GM19351 (cell line): Measurements from ENCODE around the gene MPO.

Experiments used
- ATAC-seq: cut with Tn5 transposase; IDR thresholded peaks from one replicate; pipeline ENCODE4 v1.9.1; 2021; ENCODE audit warnings: mild to moderate bottlenecking, moderate library complexity; ENCODE audit not compliant: unreplicated experiment

The MPO gene

DNA sequence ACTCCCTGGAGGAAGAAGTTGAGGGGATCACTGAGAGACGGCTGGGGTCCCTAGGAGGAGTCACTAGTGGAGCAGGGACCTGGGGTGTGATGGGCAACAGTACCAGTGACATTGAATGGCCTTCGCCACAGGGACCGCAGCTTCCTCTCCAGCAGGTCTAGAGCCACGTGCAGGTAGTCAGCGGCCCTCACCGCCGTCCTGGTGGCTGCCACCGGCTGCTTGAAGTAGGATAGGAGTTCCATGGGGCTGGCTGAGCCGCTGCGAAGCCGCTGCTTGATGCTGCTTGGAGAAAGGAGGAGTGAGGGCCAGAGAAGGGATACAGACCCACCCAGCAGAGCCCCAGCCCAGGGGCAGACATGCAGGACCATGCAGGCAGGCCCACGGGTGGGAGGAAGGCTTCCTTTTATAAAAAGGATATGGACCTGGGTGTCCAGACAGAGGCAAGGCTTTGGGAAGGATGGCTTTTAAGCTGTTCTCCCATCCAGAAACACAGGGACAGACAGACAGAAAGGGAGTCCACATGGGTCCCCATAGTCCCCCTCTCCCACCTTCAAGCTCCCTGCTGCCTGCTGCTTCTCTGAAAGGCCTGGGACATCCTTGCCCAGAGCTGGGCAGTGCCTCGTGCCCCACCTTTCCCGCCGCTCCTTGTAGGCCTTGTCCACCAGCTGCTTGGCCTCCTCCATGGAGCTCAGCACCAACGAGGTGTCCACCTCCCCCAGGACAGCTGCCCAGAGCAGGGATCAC is 827 bp downstream of the MPO start:
- no peak for ATAC-seq

DNA sequence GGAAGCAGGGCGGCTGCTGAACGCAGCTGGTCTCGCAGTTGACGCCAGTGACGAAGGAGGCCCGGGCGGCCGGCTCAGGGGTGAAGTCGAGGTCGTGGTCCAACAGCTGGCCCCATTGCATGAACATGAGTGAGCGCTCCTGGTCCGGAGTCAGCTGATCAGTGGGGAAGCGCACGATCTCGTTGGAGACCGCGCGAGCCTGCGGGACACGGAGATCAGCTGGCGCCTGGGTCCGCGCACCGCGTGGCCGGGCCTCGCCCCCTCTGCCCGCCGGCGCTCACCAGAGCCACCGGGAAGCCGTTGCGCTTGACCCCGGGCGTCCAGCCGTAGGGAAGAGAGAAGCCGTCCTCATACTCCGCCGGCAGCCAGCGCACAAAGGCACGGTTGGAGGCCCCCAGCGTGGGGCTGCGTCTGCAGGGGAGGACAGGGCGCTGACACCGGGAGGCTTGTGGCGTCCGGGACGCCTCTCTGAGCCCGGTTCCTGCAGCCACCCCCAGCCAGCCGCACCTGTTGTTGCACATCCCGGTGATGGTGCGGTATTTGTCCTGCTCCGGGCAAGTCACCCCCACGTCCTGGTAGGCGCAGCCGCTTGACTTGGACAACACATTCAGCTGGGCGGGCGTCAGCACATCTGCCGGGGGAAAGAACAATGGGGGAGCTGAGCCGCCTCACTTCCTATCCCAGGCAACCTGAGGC is 1.6 kb downstream of the MPO start:
- ATAC-seq, result no peak

DNA sequence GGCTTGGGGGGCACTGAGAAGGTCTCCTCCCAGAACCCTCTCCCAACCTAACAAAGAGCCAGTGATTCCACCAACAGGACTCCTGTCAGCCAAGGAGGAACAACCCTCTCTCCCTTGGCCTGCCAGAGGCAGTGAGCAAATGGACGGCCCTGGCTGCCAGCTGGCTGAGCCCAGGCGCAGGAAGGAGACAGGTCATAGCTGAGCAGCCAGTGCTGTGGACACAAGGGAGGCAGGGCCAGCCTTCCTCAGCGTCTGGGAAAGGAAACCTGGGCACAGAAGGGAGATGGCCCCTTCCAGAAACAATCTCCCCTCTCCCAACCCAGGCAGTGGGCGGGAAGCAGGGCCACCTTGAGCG is 2.1 kb downstream of the MPO start:
- no peak for ATAC-seq

DNA sequence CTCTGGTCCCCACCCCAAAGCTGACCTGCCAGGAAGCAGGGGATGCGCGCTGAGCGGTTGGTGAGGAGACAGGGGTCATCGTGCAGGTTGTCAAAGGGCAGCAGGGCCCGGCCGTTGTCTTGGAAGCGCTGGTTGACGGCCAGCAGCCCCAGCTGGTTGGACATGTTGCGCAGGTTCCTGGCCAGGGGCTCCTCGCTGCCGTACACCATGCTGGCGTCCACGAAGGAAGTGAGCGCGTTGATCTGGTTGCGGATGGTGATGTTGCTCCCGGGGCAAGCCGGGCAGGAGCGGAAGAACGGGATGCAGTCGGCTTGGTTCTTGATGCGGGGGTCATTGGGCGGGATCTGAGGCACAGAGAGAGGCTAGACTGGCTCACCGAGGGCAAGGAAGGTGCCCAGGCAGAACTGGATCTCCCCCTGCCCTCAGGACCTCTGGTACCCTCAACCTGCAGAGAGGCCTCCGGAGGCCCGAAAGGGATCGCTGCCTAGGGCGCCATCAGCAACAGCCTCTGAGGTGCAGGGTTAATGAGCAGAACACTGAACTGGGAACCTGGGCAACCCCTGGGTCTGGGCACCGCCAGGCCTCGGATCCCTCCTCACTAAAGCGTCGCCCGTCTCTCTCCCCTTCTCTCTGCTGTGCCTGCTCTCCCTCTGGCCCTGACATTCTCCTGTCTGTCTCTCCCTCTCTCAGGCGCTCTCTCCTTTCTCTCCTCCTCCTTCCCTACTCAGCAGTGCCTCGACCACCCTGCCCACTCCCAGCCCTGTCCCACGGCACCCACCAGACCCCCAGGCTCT is 2.7 kb downstream of the MPO start:
- ATAC-seq, result no peak

DNA sequence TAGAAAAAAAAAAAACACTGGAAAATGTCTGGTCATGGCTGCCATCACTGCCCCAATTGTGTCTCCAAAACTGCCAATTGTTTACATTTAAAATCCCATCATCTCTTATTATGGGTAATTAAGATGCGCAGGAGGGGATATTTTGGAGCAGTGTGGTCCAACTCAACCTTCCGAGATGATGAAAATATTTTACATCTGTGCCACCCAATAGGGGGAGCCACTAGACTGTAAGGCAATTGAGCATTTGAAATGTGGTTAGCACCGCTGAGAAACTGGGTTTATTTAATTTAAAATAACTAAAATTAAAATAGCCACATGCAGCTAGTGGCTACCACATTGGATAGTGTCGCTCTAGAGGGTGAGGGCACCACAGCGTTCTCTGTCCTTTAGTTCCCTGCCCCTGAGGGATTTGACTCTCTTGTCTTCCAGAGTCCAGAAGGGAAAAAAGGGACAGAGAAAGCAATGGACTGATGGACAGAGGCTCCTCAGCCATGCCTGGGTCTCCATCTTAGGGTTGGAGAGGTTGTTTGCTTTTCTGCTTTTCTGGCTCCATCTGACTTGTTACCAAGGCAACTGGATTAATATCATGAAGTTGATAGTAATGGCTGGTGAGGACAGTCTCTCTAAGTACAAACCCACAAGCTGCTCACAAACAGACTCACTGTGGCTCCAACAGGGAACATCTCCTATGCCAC is 3.5 kb downstream of the MPO start:
- ATAC-seq, result no peak

DNA sequence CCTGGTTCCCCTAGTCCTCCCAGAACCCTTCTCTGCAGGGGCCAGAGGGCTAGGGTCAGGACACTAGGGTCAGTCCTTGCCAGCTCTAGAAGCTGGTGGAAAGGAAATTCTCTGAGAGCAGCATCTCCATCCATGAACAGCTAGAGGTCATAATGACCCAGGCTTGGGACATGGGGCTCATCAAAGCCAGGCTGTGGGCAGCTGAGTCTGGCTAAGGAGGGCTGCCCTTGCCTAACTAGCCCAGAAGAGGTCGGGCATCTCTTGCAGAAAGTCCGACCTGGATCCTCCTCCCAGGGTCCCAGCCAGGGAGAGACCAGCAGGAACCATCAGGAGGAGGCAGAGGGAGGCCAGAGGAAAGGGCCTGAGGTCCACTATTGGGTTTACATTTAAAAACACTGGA is 4.3 kb downstream of the MPO start:
- no peak for ATAC-seq

DNA sequence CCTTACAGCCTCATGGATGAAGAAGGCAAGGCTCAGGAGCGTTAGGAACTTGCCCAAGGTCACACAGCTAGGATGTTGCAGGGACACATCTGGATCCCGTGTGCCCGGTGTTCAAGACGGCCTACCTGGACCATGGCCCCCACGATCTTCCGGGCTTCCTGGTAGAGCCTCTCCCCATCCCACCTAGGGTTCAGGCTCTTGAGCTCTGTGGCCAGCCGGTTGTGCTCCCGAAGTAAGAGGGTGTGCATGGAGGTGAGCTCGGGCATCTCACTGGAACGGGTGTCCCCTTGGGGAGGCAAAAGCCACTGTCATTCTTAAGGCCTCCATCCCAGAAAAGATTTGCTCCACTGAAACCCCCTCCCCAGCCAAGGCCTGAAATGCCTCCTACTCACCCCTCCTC is 5.3 kb downstream of the MPO start:
- ATAC-seq, result no peak

DNA sequence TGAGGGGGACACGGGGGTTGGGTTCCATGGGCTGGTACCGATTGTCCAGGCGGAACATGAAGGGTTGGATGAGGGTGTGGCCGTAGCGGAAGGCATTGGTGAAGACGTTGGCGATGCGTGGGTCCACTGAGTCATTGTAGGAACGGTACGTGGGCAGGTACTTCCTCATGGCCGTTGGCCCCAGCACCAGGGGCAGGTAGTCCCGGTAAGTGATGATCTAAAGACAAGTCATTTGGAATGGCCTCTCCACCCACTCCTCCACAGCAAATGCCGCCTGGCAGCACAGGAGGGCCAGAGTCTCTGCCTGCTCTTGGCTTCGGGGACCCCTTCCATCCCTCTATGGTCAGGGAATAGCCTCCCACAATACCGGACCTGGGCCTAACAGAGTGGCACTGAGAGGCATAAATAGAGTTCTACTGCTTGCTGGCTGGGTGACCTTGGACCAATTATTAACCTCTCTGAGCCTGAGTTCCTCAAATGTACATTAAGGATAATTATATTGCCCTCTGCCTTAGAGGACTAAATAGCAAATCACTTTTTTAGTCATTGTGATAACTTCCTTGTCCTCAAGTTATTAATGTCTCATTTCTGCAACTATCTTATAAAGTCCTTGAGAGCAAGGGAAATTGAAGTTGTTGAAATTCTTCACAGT is 7.2 kb downstream of the MPO start:
- no peak for ATAC-seq

DNA sequence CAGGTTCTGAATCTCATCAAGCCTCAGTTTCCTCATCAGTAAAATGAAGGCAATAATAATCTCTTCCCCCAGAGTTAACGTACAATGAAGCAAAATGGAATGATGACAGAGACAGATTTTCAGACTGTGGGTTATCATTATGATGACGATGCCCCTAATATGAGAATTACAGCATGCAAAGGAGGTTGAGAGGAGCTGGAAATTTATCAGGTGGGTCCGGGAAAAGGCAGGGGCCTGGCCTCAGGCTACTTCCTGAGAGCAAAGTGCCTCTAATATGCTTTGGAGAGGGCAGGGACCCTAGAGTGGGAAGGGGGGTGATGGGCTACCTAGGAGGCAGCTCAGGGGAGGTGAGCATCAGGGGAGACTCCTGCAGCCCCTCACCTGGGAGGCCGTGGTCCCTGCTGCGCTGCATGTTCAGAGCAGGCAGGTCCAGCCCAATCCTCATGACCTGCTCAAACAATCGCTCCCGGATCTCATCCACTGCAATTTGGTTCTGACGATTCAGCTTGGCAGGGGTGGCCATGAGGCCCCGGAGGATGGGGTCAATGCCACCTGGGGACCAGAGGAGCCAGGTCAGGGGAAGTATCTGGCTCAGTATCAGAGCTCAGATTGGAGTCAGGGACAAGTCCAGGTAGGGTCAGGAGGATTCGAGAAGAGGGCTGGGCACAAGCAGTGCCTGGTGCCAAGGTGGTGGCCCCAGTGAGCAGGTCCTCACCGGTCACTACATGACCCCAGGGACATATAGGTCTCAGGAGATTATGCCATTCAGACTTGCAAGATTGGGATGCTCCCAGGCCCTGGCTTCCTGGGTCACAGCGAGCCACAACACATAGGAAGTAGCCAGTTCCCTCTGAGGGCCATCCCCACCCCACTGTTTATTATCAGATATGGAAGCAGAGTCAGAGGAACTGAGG is 8.1 kb downstream of the MPO start:
- no peak for ATAC-seq

DNA sequence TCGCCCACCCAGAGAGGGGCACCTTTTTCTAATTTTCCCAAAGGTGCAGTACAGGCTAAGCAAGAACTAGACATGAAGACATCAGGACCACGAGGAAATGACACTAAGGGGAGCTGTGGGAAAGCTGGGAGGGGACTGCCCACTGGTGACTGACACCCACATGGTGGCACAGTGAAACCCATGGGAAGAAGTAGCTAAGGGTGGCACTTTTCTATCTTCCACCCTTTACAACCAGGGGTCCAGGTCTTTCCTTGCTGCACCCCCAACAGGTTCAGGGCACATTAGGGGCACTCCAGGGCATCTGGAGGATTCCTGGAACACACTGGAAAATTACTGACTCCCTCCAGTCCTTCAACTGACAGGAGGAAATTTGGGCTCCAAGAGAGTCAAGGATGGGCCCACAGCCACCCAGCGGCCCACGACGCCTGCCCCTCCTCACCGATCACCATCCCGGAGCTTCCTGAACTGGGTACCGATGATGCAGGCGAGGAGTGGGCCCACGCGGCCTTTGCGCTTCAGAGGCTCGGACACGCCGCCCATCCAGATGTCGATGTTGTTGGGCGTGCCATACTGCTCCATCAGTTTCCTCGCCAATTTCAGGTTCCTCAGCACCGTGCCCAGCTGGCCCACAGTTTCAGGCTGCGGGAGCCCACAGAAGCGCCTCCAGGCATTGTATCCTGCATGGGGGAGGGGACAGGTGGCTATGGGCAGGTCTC is 9.4 kb downstream of the MPO start:
- no peak for ATAC-seq

DNA sequence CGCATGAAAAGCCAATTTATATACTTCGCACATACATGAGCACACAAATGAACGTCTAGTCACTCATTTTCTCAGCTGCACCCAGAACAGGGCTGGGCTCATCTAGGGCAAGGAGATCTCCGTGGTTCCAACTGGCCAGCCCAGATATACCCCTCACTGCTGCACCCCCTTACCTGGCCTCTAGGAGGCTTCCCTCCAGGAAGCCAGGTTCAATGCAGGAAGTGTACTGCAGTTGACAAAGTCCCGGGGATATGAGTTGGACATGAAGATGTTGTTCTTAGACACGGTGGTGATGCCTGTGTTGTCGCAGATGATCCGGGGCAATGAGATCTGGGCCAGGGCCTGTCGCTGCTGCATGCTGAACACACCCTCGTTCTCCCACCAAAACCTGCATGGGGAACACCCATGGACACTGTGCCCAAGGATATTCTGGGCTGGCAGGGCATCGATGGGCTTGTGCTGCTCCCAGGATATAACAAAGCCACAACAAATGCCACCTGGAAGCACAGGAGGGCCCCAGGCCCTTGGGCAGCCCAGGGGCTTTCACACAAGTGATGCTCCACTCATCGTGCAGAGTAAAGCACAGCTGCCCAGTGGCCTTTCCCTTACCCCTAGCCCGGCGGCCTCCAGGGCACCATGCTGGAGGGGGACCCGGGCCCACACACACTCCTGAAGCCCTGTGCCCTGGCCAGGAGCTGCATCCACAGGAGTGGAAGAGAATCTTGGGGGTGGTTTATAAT is 10.1 kb downstream of the MPO start:
- ATAC-seq, result no peak

DNA sequence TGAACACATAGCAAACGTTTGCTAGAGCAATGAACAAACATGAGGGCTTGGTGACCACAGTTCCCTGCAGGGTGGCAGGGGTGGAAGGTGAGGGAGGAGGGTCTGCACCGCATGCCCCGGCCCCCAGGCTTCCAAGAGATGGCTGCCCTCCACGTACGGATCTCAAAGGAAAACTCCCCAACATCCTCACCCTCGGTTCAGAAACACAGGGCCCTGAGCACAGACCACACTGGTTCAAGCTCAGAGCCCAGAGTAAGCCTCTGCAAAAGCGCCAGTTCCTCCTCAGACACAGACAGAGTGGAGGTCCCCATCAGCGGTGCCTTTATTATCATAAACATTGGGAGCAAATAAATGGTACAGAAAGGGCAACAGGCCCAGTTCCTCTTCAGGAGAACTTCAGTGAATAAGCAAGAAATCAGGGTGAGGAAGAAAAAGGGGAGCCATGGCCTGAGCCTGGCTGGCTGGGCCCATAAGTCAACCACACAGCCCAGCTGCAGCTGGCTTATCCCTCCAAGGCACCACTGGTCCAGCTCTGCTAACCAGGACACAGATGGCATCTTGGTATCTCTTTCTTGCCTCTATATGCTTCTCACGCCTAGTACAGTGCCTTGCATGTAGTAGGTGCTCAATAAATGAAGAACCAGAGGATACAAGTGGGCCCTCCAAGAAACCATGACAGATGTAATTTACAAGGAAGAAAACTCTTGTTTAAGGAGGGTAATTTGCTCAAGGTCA is 11.0 kb downstream of the MPO start:
- ATAC-seq, result no peak

DNA sequence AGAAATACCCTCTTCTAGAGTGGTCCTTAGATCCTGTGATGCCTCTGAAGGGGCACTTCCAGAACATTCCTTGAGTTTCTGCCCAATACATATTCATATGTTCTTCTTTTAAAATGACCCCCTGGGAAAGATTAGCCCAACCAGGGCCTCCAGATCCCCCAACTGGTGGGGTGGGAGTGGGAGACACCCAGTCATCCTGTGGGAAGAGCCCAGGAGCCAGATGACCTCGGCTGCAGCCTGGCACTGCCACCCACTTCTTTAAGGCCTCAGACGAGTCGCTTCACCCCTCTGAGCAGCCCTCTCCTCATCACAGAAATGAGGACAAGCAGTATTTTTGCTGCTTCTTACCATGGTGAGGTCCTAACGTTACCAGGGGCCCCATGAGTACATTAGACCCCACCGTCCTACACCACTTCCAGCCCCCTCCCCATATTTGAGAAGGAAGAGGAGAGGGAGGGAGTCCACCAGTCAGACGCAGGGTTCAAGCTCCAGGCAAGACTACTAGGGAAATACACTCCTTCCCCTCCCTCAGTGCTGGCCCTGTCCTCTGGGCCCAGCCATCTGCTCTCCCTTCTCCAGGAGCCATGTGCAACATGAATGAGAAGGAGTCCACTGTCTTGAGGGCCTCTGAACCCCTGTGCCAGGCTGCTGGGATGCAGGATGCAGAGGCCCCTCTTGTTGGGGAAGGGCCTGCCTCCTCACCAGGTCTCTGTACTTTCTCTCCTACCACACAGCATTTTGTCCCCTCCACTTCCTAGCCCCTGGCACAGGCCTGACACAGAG is 11.8 kb downstream of the MPO start:
- no peak for ATAC-seq

DNA sequence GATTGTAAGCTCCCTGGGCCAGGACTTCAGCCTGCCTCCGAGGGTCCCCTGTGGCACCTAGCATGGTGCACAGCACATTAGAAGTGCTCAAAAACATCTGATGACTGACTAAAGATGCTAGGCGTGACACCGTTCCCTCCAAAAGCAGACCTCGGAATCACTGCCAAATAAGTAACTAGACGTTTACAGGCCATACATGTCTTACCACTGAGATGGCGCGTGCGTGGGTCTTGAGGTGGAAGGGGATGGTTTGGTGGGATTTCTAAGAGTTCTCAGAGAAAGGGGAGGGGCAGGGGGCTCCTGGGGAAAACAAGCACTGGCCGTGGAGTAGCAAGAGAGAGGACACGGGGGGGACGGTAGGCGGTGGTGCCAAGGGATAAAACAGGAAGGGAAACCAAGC is 12.4 kb downstream of the MPO start:
- ATAC-seq, result no peak

DNA sequence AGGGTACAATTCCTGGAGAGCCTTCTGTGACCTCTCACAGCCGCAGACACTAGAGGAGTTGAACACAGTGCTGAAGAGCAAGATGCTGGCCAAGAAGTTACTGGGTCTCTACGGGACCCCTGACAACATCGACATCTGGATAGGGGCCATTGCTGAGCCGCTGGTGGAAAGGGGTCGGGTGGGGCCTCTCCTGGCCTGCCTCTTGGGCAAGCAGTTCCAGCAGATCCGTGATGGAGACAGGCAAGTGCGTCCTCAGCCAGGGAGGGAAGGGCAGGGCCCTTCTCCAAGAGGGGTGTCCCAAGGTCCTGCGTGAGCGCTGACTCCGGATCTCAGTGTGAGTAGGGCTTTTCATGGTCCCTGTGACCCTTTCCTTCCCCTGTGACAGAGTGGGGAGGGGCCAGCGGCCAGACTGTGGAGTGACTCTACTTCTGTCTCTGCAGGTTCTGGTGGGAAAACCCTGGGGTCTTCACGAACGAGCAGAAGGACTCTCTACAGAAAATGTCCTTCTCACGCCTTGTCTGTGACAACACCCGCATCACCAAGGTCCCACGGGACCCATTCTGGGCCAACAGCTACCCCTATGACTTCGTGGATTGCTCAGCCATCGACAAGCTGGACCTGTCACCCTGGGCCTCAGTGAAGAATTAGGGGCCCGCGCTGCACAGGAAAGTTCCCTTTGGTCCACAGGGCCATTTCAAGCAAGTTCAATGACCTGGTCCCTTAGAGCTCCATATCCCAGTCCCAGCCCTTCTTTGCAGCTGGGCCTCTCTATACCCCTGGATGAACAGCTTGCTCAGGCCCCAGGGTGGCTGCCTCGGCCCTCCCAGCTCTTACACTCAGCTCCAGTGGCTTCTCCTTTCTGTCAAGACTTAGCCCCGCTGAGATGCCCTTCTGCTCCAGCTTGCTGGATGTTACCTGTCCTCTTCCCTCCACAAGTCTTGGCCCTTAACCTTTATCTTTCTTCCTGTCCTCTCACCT is 13.1 kb downstream of the MPO start:
- ATAC-seq, result no peak
